ENCODE measurements around the gene RPRD1A. TPM values are rescaled to one million over a fixed set of nuclear protein-coding genes. Genes with fewer than 3 reads are reported as not detected.

Gene RPRD1A
- total and polyA plus RNA-seq, 7 donors: 13.2 to 80.3 (median 68.8) TPM

GRCh38 chr18:36051760-36052159 is 15.6 kb downstream of the RPRD1A start:
- Histone ChIP-seq H3K36me3 (no peaks in the 10 kb centered on the region), H3K4me3 (no peak overlapping the region), H3K9me3 (no peaks in the 10 kb centered on the region), H3K27me3 (no peaks in the 10 kb centered on the region), H3K4me1 (no peaks in the 10 kb centered on the region), H3K27ac (no peak overlapping the region)
- no peak for TF ChIP-seq EP300 (IDR thresholded peaks at IDR 0.05)
- no peak for TF ChIP-seq CTCF (IDR thresholded peaks at IDR 0.05)
- no peak for TF ChIP-seq POLR2AphosphoS5 (IDR thresholded peaks at IDR 0.05)
- no peak for TF ChIP-seq POLR2A (IDR thresholded peaks at IDR 0.05)
- no peak for DNase-seq
- intact Hi-C loops (cut with DNase I): no loop called here
- WGBS, 2 donors: 96% methylated on average over 3 of the region's 3 CpGs

GRCh38 chr18:36050479-36050878 is 16.9 kb downstream of the RPRD1A start:
- H3K27ac ChIP-seq: no peak overlapping the region
- H3K4me3 ChIP-seq: no peak overlapping the region
- DNase-seq: no peak
- H3K9me3 ChIP-seq: no peaks in the 10 kb centered on the region
- H3K27me3 ChIP-seq: no peaks in the 10 kb centered on the region
- no peaks in the 10 kb centered on the region for H3K36me3 ChIP-seq
- H3K4me1 ChIP-seq: no peaks in the 10 kb centered on the region
- TF ChIP-seq POLR2A (IDR thresholded peaks at IDR 0.05) (no peak), CTCF (IDR thresholded peaks at IDR 0.05) (no peak), POLR2AphosphoS5 (IDR thresholded peaks at IDR 0.05) (no peak), EP300 (IDR thresholded peaks at IDR 0.05) (no peak)
- intact Hi-C loops (cut with DNase I): no loop called here

GRCh38 chr18:36047521-36047920 is 19.8 kb downstream of the RPRD1A start:
- Histone ChIP-seq H3K4me1 (peaks cover 0 to 5% (median 0%) of the 10 kb centered on the region in 4 donors), H3K9me3 (no peaks in the 10 kb centered on the region), H3K4me3 (no peak overlapping the region), H3K27ac (no peak overlapping the region), H3K36me3 (no peaks in the 10 kb centered on the region), H3K27me3 (no peaks in the 10 kb centered on the region)
- DNase-seq: no peak
- TF ChIP-seq CTCF (IDR thresholded peaks at IDR 0.05): no peak
- TF ChIP-seq POLR2A (IDR thresholded peaks at IDR 0.05): no peak
- intact Hi-C loops (cut with DNase I): no loop called here

- 94 to 97% methylated on average over 3 of the region's 3 CpGs for whole genome bisulfite sequencing, 2 donors
- no peak for DNase-seq
- intact Hi-C loops (cut with DNase I): no loop called here
Measured at GRCh38 chr18:36046898-36047297, 20.5 kb downstream of the RPRD1A start.

More at GRCh38 chr18:36046898-36047297, 20.5 kb downstream of the RPRD1A start:
- peaks cover 0 to 5% (median under 1%) of the 10 kb centered on the region in 4 donors for H3K4me1 ChIP-seq
- no peaks in the 10 kb centered on the region for H3K36me3 ChIP-seq
- H3K27me3 ChIP-seq: no peaks in the 10 kb centered on the region
- no peak overlapping the region for H3K27ac ChIP-seq
- no peak overlapping the region for H3K4me3 ChIP-seq
- TF ChIP-seq CTCF (IDR thresholded peaks at IDR 0.05) (no peak), POLR2AphosphoS5 (IDR thresholded peaks at IDR 0.05) (no peak), POLR2A (IDR thresholded peaks at IDR 0.05) (no peak), EP300 (IDR thresholded peaks at IDR 0.05) (no peak)
- no peaks in the 10 kb centered on the region for H3K9me3 ChIP-seq

All from sigmoid colon (tissue), 7 donors.